ENCODE results near the gene CNN3. TPM values are rescaled to one million over a fixed set of nuclear protein-coding genes. Genes with fewer than 3 reads are reported as not detected.

CNN3 gene
- polyA plus RNA-seq, 6 donors from 2014 or later = 8.4 to 31.3 (median 20.7) TPM

- Mint-ChIP-seq H3K27me3 (peaks cover 0 to 6% (median 5%) of the 10 kb centered on the region in 3 donors), H3K4me1 (peaks cover 0 to 3% (median 0%) of the 10 kb centered on the region in 3 donors), H3K4me3 (no peak overlapping the region), H3K9me3 (peaks cover 0 to 3% (median 0%) of the 10 kb centered on the region in 7 donors), H3K27ac (no peak overlapping the region), H3K36me3 (peaks cover 0 to 8% of the 10 kb centered on the region in 2 donors)
- DNase-seq (no peak), ATAC-seq (ENCODE audit: low read depth in 2 of 2) (no peak)
Observed at GRCh38 chr1:94907136-94907535, 19.8 kb downstream of the CNN3 start.

- peaks cover 0 to 8% of the 10 kb centered on the region in 2 donors for H3K36me3 Mint-ChIP-seq
- H3K27me3 Mint-ChIP-seq = peaks cover 0 to 6% (median 5%) of the 10 kb centered on the region in 3 donors
- no peak overlapping the region for H3K4me3 Mint-ChIP-seq
- DNase-seq = no peak
- ATAC-seq (ENCODE audit: low read depth in 2 of 2) = no peak
- H3K27ac Mint-ChIP-seq = no peak overlapping the region
- peaks cover 0 to 3% (median 0%) of the 10 kb centered on the region in 3 donors for H3K4me1 Mint-ChIP-seq
- H3K9me3 Mint-ChIP-seq = peaks cover 0 to 3% (median 0%) of the 10 kb centered on the region in 7 donors
Observed at GRCh38 chr1:94906382-94906781, 20.5 kb downstream of the CNN3 start.

- Mint-ChIP-seq H3K27me3 (no peaks in the 10 kb centered on the region), H3K36me3 (peaks cover 6 to 8% of the 10 kb centered on the region in 2 donors), H3K9me3 (peaks cover 0 to 3% (median 0%) of the 10 kb centered on the region in 7 donors), H3K4me3 (no peak overlapping the region), H3K4me1 (peaks cover 0 to 3% (median 0%) of the 10 kb centered on the region in 3 donors), H3K27ac (no peak overlapping the region)
- ATAC-seq (ENCODE audit: low read depth in 2 of 2) (no peak), DNase-seq (no peak)
Observed at GRCh38 chr1:94905207-94905606, 21.7 kb downstream of the CNN3 start.

- H3K36me3 Mint-ChIP-seq = peaks cover 6 to 8% of the 10 kb centered on the region in 2 donors
- H3K27me3 Mint-ChIP-seq = no peaks in the 10 kb centered on the region
- H3K27ac Mint-ChIP-seq = no peak overlapping the region
- H3K9me3 Mint-ChIP-seq = peaks cover 0 to 3% (median 0%) of the 10 kb centered on the region in 7 donors
- ATAC-seq (ENCODE audit: low read depth in 2 of 2) (no peak), DNase-seq (no peak)
- H3K4me3 Mint-ChIP-seq = no peak overlapping the region
- H3K4me1 Mint-ChIP-seq = peaks cover 0 to 3% (median 0%) of the 10 kb centered on the region in 3 donors
Observed at GRCh38 chr1:94903280-94904009, 23.5 kb downstream of the CNN3 start.

GRCh38 chr1:94901841-94902240 is 25.1 kb downstream of the CNN3 start:
- peaks cover 0 to 6% of the 10 kb centered on the region in 2 donors for H3K36me3 Mint-ChIP-seq
- ATAC-seq (ENCODE audit: low read depth in 2 of 2) (no peak), DNase-seq (no peak)
- no peak overlapping the region for H3K4me3 Mint-ChIP-seq
- peaks cover 0 to 3% (median 0%) of the 10 kb centered on the region in 3 donors for H3K4me1 Mint-ChIP-seq
- H3K27me3 Mint-ChIP-seq = no peaks in the 10 kb centered on the region
- no peaks in the 10 kb centered on the region for H3K9me3 Mint-ChIP-seq
- H3K27ac Mint-ChIP-seq = no peak overlapping the region

- no peak for ATAC-seq (ENCODE audit: low read depth in 2 of 2)
- DNase-seq = no peak
- H3K4me3 Mint-ChIP-seq = no peak overlapping the region
- peaks cover 0 to 3% (median 0%) of the 10 kb centered on the region in 3 donors for H3K4me1 Mint-ChIP-seq
- no peaks in the 10 kb centered on the region for H3K9me3 Mint-ChIP-seq
- H3K36me3 Mint-ChIP-seq = peaks cover 6 to 8% of the 10 kb centered on the region in 2 donors
- H3K27ac Mint-ChIP-seq = no peak overlapping the region
- no peaks in the 10 kb centered on the region for H3K27me3 Mint-ChIP-seq
Observed at GRCh38 chr1:94899756-94900155, 27.2 kb downstream of the CNN3 start.

- Mint-ChIP-seq H3K9me3 (no peaks in the 10 kb centered on the region), H3K36me3 (peaks cover 6 to 8% of the 10 kb centered on the region in 2 donors), H3K27me3 (no peaks in the 10 kb centered on the region), H3K27ac (peak overlapping the region in 1 of 6 donors; percentile 18), H3K4me1 (peaks cover 0 to 3% (median 0%) of the 10 kb centered on the region in 3 donors), H3K4me3 (no peak overlapping the region)
- DNase-seq (no peak), ATAC-seq (ENCODE audit: low read depth in 2 of 2) (no peak)
Observed at GRCh38 chr1:94898491-94899385, 28.2 kb downstream of the CNN3 start.

GRCh38 chr1:94895518-94895917 is 31.4 kb downstream of the CNN3 start:
- H3K36me3 Mint-ChIP-seq = peaks cover 3 to 8% of the 10 kb centered on the region in 2 donors
- H3K4me1 Mint-ChIP-seq = no peaks in the 10 kb centered on the region
- peak overlapping the region in 1 of 6 donors; percentile 12 for H3K27ac Mint-ChIP-seq
- no peak for DNase-seq
- no peaks in the 10 kb centered on the region for H3K27me3 Mint-ChIP-seq
- H3K9me3 Mint-ChIP-seq = no peaks in the 10 kb centered on the region
- ATAC-seq (ENCODE audit: low read depth in 2 of 2) = no peak
- H3K4me3 Mint-ChIP-seq = no peak overlapping the region

- DNase-seq (no peak), ATAC-seq (ENCODE audit: low read depth in 2 of 2) (no peak)
- no peak overlapping the region for H3K27ac Mint-ChIP-seq
Observed at GRCh38 chr1:94894630-94895029, 32.3 kb downstream of the CNN3 start.

GRCh38 chr1:94892604-94893254 is 34.2 kb downstream of the CNN3 start:
- Mint-ChIP-seq H3K9me3 (no peaks in the 10 kb centered on the region), H3K4me1 (no peaks in the 10 kb centered on the region), H3K36me3 (peaks cover 0 to 8% of the 10 kb centered on the region in 2 donors)

More at GRCh38 chr1:94894630-94895029, 32.3 kb downstream of the CNN3 start:
- Mint-ChIP-seq H3K9me3 (no peaks in the 10 kb centered on the region), H3K4me3 (no peak overlapping the region), H3K27me3 (no peaks in the 10 kb centered on the region), H3K4me1 (no peaks in the 10 kb centered on the region), H3K36me3 (peaks cover 0 to 8% of the 10 kb centered on the region in 2 donors)

GRCh38 chr1:94888201-94888600 is 38.7 kb downstream of the CNN3 start:
- no peak for DNase-seq
- Mint-ChIP-seq H3K27me3 (peaks cover 0 to 6% (median 0%) of the 10 kb centered on the region in 3 donors), H3K9me3 (no peaks in the 10 kb centered on the region), H3K36me3 (no peaks in the 10 kb centered on the region), H3K4me1 (peaks cover 0 to 9% (median 7%) of the 10 kb centered on the region in 3 donors), H3K4me3 (no peak overlapping the region), H3K27ac (no peak overlapping the region)
- no peak for ATAC-seq (ENCODE audit: low read depth in 2 of 2)

More at GRCh38 chr1:94892604-94893254, 34.2 kb downstream of the CNN3 start:
- no peak for ATAC-seq (ENCODE audit: low read depth in 2 of 2)
- H3K27ac Mint-ChIP-seq = no peak overlapping the region
- H3K4me3 Mint-ChIP-seq = no peak overlapping the region
- peaks cover 0 to under 1% (median 0%) of the 10 kb centered on the region in 3 donors for H3K27me3 Mint-ChIP-seq
- DNase-seq = no peak

GRCh38 chr1:94887603-94888171 is 39.2 kb downstream of the CNN3 start:
- H3K27me3 Mint-ChIP-seq = peaks cover 0 to 6% (median 0%) of the 10 kb centered on the region in 3 donors
- H3K36me3 Mint-ChIP-seq = no peaks in the 10 kb centered on the region

GRCh38 chr1:94887106-94887505 is 39.8 kb downstream of the CNN3 start:
- Mint-ChIP-seq H3K4me3 (no peak overlapping the region), H3K9me3 (no peaks in the 10 kb centered on the region), H3K36me3 (no peaks in the 10 kb centered on the region), H3K27ac (no peak overlapping the region), H3K27me3 (peaks cover 0 to 6% (median 0%) of the 10 kb centered on the region in 3 donors), H3K4me1 (peaks cover 0 to 15% (median 13%) of the 10 kb centered on the region in 3 donors)
- ATAC-seq (ENCODE audit: low read depth in 2 of 2) = no peak
- DNase-seq = no peak

More at GRCh38 chr1:94887603-94888171, 39.2 kb downstream of the CNN3 start:
- H3K4me1 Mint-ChIP-seq = peaks cover 0 to 14% (median 12%) of the 10 kb centered on the region in 3 donors
- H3K27ac Mint-ChIP-seq = no peak overlapping the region
- DNase-seq = no peak
- H3K9me3 Mint-ChIP-seq = no peaks in the 10 kb centered on the region
- no peak for ATAC-seq (ENCODE audit: low read depth in 2 of 2)
- H3K4me3 Mint-ChIP-seq = no peak overlapping the region
